Measurements from ENCODE around the gene RNF217. TPM values are rescaled to one million over a fixed set of nuclear protein-coding genes. Genes with fewer than 3 reads are reported as not detected.
"Not testable (repeated sequence)": the region's sequence is repeated elsewhere in the genome, so short reads cannot be mapped to it uniquely, and the experiment has no call there.

The RNF217 gene
- total RNA-seq, 1 donor from 2014 or later: 9.0 TPM

DNA sequence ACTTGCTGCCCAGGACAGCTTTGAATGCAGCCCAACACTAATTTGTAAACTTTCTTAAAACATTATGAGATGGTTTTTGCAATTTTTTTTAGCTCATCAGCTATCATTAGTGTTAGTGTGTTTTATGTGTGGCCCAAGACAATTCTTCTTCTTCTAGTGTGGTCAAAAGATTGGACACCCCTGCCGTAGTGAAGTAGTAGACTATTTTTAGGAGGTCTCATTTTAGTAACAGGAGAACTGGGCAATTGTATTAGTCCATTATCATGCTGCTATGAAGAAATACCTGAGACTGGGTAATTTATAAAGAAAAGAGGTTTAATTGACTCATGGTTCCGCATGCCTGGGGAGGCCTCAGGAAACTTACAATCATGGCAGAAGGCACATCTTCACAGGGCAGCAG, 112.8 kb downstream of the RNF217 start:
- DNase-seq; intact Hi-C loops (cut with DNase I): not testable (repeated sequence)
- ATAC-seq (ENCODE audit: poor library complexity): peak; percentile 80

DNA sequence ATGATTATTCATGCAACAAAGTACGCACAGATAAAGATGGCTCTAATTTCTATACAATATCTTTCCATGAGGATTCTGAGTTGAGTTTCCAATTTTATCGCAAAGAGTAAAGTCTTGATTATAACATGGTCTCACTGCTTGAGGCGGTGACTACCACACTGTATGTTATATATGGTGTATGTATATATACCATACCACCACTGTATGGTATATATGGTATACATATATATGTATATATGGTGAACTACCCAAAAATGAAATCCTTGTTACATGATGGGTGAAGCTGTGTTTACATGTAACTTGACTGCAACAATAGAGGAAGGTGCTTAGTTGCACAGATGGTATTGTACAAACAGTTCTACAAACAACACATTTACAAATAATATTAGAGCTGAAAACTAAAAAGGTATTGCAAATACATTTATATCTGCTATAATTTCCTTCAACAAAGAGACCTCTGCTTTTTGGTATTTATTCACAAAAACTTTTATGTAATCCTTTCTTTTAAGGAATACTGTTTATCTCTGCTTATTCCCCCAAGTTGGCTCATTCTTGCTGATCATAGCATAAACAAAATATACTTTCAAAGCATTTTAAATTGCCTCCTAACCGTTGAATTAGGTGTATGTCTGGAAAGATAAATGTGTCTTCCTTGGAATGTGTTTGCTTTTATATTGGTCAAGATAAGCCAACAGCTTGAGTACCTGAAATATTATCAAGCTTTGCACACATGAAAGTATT, 113.7 kb downstream of the RNF217 start:
- DNase-seq: no peak
- intact Hi-C loops (cut with DNase I): no loop called here
- no peak for ATAC-seq (ENCODE audit: poor library complexity)

DNA sequence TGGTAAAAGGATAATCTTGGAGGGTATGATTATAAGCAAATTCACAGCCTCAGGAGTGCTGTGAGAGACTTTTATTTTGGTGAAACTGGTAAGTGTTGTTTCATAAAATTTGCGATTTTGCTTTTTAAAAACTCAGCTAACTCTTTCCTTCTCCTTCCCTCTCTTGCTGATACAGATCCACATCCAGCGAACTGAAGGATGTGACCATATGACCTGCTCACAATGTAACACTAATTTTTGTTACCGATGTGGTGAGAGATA, 114.2 kb downstream of the RNF217 start:
- DNase-seq (no peak), ATAC-seq (ENCODE audit: poor library complexity) (no peak)
- intact Hi-C loops (cut with DNase I): no loop called here

GRCh38 chr6:125077453-125077852, 115.2 kb downstream of the RNF217 start:
- no peak for DNase-seq
- no peak for ATAC-seq (ENCODE audit: poor library complexity)
- intact Hi-C loops (cut with DNase I): no loop called here

DNA sequence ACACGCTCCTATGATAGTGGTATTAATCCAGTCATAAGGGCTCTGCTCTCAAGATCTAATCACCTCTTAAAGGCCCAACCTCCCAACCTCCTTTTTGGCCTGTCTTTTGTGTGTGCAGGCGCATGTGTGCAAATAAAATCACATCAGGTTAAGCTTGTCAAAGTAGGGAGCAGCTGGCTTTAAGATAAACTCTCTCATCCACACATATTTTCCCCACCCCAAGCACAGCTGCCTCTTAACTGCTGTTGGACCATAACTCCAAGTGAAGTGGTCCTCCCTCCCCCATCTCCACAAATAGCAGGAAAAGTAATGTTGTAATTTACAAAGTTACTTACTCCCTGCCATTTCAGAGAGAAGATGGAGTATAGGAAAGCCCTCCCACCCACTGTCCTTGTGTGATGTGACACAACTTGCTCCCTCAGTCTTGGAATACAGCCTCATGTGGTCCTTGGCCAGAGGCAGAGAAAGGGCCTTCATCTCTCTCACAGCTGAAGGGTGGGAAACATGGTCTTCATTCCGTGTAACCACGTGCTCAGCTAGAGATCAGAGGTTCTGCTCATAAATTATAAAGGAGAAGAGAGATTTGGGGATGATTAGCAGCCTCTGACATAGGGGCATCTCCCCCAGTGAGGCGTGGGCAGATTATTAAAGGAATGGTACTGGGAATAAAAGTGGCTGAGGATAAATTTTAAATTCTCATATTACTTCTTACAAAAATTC, 116.5 kb downstream of the RNF217 start:
- ATAC-seq (ENCODE audit: poor library complexity): no peak
- DNase-seq: no peak
- intact Hi-C loops (cut with DNase I): no loop called here

GRCh38 chr6:125082908-125083683, 120.9 kb downstream of the RNF217 start:
- no peak for DNase-seq
- no peak for ATAC-seq (ENCODE audit: poor library complexity)

GRCh38 chr6:125083684-125083990, 121.4 kb downstream of the RNF217 start:
- DNase-seq: no peak
- intact Hi-C loops (cut with DNase I): no loop called here
- no peak for ATAC-seq (ENCODE audit: poor library complexity)

More at GRCh38 chr6:125082908-125083683, 120.9 kb downstream of the RNF217 start:
- intact Hi-C loops (cut with DNase I): no loop called here

DNA sequence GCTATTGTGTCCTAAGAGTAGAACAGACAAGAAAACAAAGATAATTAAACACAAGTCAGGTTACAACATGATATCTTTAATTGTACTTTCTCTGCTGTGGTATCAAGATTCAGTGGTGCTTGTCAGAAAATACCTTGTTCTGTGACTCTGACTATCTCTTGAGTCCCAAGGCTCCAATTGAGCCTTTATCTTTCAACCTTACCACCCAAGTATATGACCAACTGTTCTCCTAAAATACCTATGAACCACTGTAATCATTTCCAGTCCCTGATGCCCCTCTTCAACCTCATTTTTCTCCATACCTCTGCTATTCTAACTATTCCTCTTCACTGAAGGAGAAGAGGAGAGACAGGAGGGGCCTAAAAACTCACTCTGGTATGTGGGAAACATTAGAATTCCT, 124.5 kb downstream of the RNF217 start:
- ATAC-seq (ENCODE audit: poor library complexity) (no peak), DNase-seq (no peak)
- intact Hi-C loops (cut with DNase I): no loop called here

GRCh38 chr6:125088963-125089362, 126.7 kb downstream of the RNF217 start:
- intact Hi-C loops (cut with DNase I): no loop called here
- DNase-seq (no peak), ATAC-seq (ENCODE audit: poor library complexity) (peak; percentile 86)

GRCh38 chr6:125094563-125094962, 132.3 kb downstream of the RNF217 start:
- DNase-seq (no peak), ATAC-seq (ENCODE audit: poor library complexity) (no peak)
- intact Hi-C loops (cut with DNase I): no loop called here

DNA sequence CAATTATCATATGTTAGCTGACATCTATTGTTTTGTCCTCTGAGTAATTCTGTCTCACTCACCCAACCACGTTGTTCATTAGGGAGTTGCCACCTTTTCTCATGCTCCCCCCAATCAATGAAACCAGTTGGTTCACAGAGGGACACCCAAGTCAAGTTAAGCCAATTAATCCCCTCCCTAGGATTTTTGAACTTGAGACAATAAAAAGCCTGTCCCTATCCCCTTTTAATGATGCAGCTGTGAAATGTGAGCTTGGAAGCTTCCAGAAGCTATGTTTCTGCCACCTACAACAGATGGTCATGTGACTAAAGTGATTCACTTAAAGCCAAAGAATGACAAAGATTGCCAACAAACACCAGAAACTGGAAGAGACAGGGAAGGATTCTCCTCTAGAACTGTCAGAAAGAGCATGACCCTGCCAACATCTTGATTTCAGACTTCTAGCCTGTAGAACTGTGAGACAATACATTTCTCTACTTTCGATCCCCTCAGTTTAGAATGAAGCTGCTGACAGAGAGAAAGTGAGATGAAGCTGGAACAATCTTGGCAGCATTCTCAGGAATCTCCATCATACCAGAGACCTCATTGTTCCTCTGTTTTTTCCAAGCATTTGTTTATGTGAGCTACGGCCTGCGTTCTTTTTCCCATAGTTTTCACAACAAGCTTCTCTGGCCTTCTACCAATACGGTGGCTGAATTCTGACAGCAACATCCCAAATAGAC, 133.5 kb downstream of the RNF217 start:
- no peak for ATAC-seq (ENCODE audit: poor library complexity)
- DNase-seq: no peak
- intact Hi-C loops (cut with DNase I): no loop called here

DNA sequence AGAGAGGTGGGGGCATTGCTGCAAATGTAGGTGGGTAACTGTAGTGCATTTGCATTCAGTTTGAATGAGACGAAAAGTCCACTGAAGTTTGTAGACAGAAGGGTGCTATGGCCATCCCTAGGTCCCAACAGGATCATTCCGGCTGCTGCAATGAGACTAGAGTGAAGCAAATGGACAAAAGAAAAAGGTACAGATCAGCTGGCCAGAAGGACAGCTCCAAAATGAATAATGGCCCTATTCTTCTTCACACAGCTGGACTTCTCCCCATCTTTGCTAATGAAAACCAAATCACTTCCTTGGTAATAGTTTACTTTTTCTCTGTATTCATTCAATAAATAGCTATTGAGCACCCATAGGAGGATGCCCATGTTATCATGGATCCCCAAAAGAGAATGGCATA, 134.9 kb downstream of the RNF217 start:
- intact Hi-C loops (cut with DNase I): no loop called here
- ATAC-seq (ENCODE audit: poor library complexity) (no peak), DNase-seq (no peak)

GRCh38 chr6:125098253-125098652, 136.0 kb downstream of the RNF217 start:
- intact Hi-C loops (cut with DNase I): no loop called here
- no peak for DNase-seq
- no peak for ATAC-seq (ENCODE audit: poor library complexity)

DNA sequence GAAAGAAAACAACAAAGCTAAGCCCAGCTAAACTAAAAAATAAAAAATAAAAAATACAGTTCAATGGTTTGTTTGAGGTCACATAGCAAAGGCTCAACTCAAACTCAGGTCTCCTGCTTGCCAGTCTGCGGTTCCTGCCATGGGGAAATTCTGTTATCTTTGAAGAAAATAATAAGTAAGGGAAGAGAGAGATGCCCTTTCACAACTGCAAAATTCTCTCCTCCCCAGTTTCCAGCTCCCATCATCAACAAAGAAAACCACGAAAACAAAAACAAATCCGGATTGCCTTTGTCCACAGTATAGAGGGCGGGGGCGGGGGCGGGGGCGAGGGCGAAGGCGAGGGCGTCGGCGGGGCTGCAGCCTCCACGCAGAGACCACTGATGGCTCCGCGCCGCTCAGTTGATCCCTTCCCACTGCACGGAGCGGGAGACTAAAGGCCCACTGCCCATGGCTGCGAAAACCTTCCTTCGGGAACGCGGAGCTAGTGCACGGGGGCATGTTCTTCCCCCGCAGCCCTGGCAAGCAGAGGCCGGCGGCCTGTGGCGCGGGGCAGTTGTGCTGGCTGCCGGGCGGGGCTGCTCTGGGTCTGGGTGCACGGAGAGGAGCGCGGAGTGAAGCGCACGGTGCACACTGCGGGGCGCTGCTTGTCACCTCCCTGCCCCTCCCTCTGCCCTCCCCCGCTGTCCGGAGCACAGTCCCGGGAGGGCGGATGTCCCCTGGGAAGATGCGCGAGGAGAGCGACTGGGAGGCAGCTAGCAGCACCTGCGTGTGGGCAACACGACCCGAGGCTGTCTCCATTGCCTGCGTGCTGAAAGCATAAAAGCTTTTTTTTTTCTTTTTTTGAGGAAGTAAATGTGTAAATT, 137.2 kb downstream of the RNF217 start:
- peak; percentile 81 for DNase-seq
- intact Hi-C loops (cut with DNase I): no loop called here
- ATAC-seq (ENCODE audit: poor library complexity): peak; percentile 94

DNA sequence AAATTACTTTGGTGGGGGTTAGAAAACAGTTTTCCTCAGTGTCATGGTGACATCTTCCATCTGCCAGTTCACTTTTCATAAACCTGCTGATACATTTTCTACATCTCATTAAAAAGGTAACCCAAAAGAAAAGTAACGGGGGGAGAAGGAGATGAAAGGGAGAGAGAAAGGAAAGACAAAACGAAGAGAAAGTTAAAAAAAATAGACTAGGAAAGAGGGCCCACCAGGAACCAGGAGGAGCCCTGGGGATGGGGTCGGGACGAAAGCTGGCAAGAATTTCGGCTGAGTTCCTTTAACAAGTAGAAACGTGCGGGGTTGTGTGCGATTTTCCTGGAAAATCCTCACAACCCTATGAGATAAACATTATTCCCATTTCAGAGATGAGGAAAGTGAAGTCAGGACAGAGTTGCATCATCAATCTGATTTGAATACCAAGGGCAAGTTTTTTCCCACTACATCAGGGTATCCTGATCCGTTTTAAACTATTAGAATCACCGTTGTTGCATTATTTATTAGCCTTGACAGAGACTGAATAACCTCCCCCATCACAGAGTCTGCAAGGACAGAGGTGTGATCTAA, 137.9 kb downstream of the RNF217 start:
- intact Hi-C loops (cut with DNase I): no loop called here
- ATAC-seq (ENCODE audit: poor library complexity): no peak

GRCh38 chr6:125101128-125101527, 138.9 kb downstream of the RNF217 start:
- intact Hi-C loops (cut with DNase I): no loop called here
- no peak for ATAC-seq (ENCODE audit: poor library complexity)

More for the DNA sequence above, 137.9 kb downstream of the RNF217 start:
- DNase-seq: no peak

DNA sequence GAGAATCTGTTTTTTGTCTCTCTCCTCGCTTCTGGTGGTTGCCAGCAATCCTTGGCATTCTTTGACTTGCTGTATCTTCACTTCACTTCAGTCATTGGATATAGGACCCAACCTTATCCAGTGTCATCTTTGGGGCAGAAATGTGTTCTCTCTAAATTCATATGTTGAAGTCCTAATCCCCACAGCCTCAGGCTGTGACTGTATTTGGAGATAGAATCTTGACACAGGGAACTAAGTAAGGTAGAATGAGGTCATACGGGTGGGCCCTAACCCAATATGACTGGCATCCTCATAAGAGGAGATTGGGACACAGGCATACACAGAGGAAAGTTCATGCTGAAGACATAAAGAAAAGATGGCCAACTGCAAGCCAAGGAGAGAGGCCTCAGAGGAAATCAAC, 139.4 kb downstream of the RNF217 start:
- DNase-seq: no peak
- no peak for ATAC-seq (ENCODE audit: poor library complexity)
- intact Hi-C loops (cut with DNase I): no loop called here

More at GRCh38 chr6:125101128-125101527, 138.9 kb downstream of the RNF217 start:
- DNase-seq: no peak

DNA sequence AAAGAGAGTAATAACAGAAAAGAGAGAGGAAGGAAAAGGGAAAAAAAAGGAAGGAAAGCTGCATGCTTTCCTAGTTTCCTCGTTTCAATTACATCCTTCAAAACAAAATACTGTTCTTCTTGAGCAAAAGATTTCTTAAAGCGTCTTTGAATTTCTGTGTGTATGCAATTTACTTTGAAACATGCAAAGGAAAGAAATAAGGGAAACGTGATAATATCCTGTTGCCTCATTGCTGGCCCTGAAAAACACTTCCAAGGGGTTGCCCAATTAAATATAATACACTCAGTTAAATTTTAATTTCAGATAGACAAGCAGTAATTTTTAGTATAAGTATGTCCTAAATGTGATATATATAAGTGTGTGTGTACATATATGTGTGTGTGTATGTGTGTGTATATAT, 140.2 kb downstream of the RNF217 start:
- ATAC-seq (ENCODE audit: poor library complexity): no peak
- DNase-seq: no peak
- intact Hi-C loops (cut with DNase I): no loop called here
